Choroid plexus epithelial cell (primary cell): ENCODE data around the gene PSMC1.

Experiments used
- DNase-seq: peaks from one replicate; pipeline ENCODE4 v3.0.0-alpha.2; 2010; ENCODE audit warnings: low read depth
- H3K4me3 ChIP-seq: 2 replicates; pipeline ENCODE4 v1.5.1; 2011; ENCODE audit warnings: low read depth, mild to moderate bottlenecking, control low read depth, low read length, moderate library complexity
- CTCF ChIP-seq: conservative IDR thresholded peaks from 2 replicates; pipeline ENCODE4 v1.5.1; 2011; ENCODE audit warnings: low read depth, mild to moderate bottlenecking, control low read depth, inconsistent platforms, low read length, moderate library complexity

Gene PSMC1

GRCh38 chr14:90268420-90268819 is 12.1 kb downstream of the PSMC1 start:
- TF ChIP-seq CTCF = no peak
- H3K4me3 ChIP-seq = no peak overlapping the region
- no peak for DNase-seq

- DNase-seq = no peak
- H3K4me3 ChIP-seq = no peak overlapping the region
- no peak for TF ChIP-seq CTCF
These were observed 16.2 kb downstream of the PSMC1 start for GRCh38 chr14:90272523-90272922.

GRCh38 chr14:90273532-90273931 is 17.2 kb downstream of the PSMC1 start:
- no peak for DNase-seq
- H3K4me3 ChIP-seq = no peak overlapping the region
- TF ChIP-seq CTCF = no peak

- H3K4me3 ChIP-seq = no peak overlapping the region
- peak; percentile 9 for TF ChIP-seq CTCF
- no peak for DNase-seq
These were observed 17.7 kb downstream of the PSMC1 start for GRCh38 chr14:90274019-90274418.

GRCh38 chr14:90274808-90275457 is 18.6 kb downstream of the PSMC1 start:
- TF ChIP-seq CTCF = no peak
- H3K4me3 ChIP-seq = no peak overlapping the region
- DNase-seq = peak; percentile 86

GRCh38 chr14:90275458-90275814 is 19.1 kb downstream of the PSMC1 start:
- DNase-seq = peak; percentile 22
- H3K4me3 ChIP-seq = no peak overlapping the region
- no peak for TF ChIP-seq CTCF

- no peak for TF ChIP-seq CTCF
- DNase-seq = peak; percentile 92
- no peak overlapping the region for H3K4me3 ChIP-seq
These were observed 19.5 kb downstream of the PSMC1 start for GRCh38 chr14:90275820-90276219.
